B cell (primary cell): ENCODE measurements around the gene PTMS. TPM values are rescaled to one million over a fixed set of nuclear protein-coding genes. Genes with fewer than 3 reads are reported as not detected.

Source experiments
- ATAC-seq: fragments of 200-7000 bp; cut with Tn5 transposase; one replicate; pipeline ENCODE4 v1.10.0; 2021; ENCODE audit warnings: low read depth, mild to moderate bottlenecking, moderate number of reproducible peaks, moderate library complexity
- CTCF ChIA-PET: fragments of 350-600 bp; sonication (Branson Sonifier 250); formaldehyde crosslinking; loops from one replicate; lab custom pipeline; 2021; ENCODE audit warnings: antibody characterized with exemption, inconsistent platforms; lab: Charles Lee
- POLR2A ChIA-PET: fragments of 350-600 bp; sonication (Branson Sonifier 250); formaldehyde crosslinking; loops from one replicate; lab custom pipeline; 2021; ENCODE audit warnings: antibody characterized with exemption; lab: Charles Lee
- DNase-seq: peaks from one replicate; pipeline ENCODE4 v3.0.0; 2013
- H2AFZ ChIP-seq: 2 replicates; pipeline ENCODE4 v1.6.1; 2012; ENCODE audit warnings: mild to moderate bottlenecking, low read depth, low read length; ENCODE audit not compliant: insufficient read depth, poor library complexity, severe bottlenecking
- H3K27ac ChIP-seq, 2 donors: 1 replicate in 1 of 2; 2 replicates in 1 of 2; pipeline ENCODE4 v1.5.1; 2012 to 2013; ENCODE audit warnings: low read length in 2 of 2, mild to moderate bottlenecking in 2 of 2, moderate library complexity in 1 of 2
- H3K27me3 ChIP-seq, 4 experiments: fragments of 200-600 bp in 1 of 4; sonication (generic) in 1 of 4; replicated peaks in 1 of 4; 1 replicate in 2 of 4; 2 replicates in 2 of 4; pipeline versions ENCODE4 v1.6.1 to v1.7.0; 2013 to 2016; ENCODE audit warnings: low read length in 3 of 4, mild to moderate bottlenecking in 2 of 4, mixed read lengths in 1 of 4, moderate library complexity in 1 of 4; ENCODE audit not compliant: insufficient read depth in 4 of 4, control insufficient read depth in 3 of 4; ENCODE audit errors: control extremely low read depth in 1 of 4
- H3K36me3 ChIP-seq, 2 experiments: replicated peaks in 1 of 2; 1 replicate in 1 of 2; 2 replicates in 1 of 2; pipeline versions ENCODE4 v1.6.1 to v1.7.1; 2013; ENCODE audit warnings: low read length in 1 of 2; ENCODE audit not compliant: insufficient read depth in 2 of 2, control insufficient read depth in 1 of 2; ENCODE audit errors: control extremely low read depth in 1 of 2, extremely low read depth in 1 of 2
- H3K4me1 ChIP-seq, 2 donors: fragments of 200-600 bp in 1 of 2; sonication (generic) in 1 of 2; 1 replicate in 1 of 2; 2 replicates in 1 of 2; pipeline versions ENCODE4 v1.5.1 to v1.6.1; 2013 to 2017; ENCODE audit warnings: low read length in 2 of 2; ENCODE audit not compliant: control insufficient read depth in 2 of 2, insufficient read depth in 2 of 2
- H3K4me2 ChIP-seq: replicated peaks from 2 replicates; pipeline ENCODE3; 2012; ENCODE audit warnings: mild to moderate bottlenecking, low read depth, low read length; ENCODE audit not compliant: poor library complexity, severe bottlenecking
- H3K4me3 ChIP-seq, 5 experiments: fragments of 200-600 bp in 1 of 5; sonication (generic) in 1 of 5; 1 replicate in 3 of 5; 2 replicates in 2 of 5; pipeline versions ENCODE4 v1.5.1 to v1.7.0; 2011 to 2016; ENCODE audit warnings: low read length in 4 of 5, mild to moderate bottlenecking in 4 of 5, low read depth in 2 of 5, control low read depth in 1 of 5, moderate library complexity in 1 of 5; ENCODE audit not compliant: insufficient read depth in 1 of 5; ENCODE audit errors: control extremely low read depth in 1 of 5, extremely low read depth in 1 of 5
- H3K79me2 ChIP-seq: fragments of 200-600 bp; sonication (generic); one replicate; pipeline ENCODE4 v1.6.0; 2016; ENCODE audit warnings: low read length; ENCODE audit not compliant: control insufficient read depth, insufficient read depth
- H3K9ac ChIP-seq: fragments of 200-600 bp; sonication (generic); 2 replicates; pipeline ENCODE4 v1.6.1; 2017; ENCODE audit warnings: mild to moderate bottlenecking, low read length, moderate library complexity
- H3K9me3 ChIP-seq, 3 donors: one replicate each; pipeline versions ENCODE4 v1.6.1 to v1.7.1; 2013; ENCODE audit warnings: low read length in 2 of 3; ENCODE audit not compliant: control insufficient read depth in 2 of 3, insufficient read depth in 1 of 3; ENCODE audit errors: control extremely low read depth in 1 of 3
- H4K20me1 ChIP-seq: 2 replicates; pipeline ENCODE4 v1.6.0; 2012; ENCODE audit warnings: mild to moderate bottlenecking, low read length; ENCODE audit not compliant: insufficient read depth, control insufficient read depth, poor library complexity, severe bottlenecking
- H3K27ac Mint-ChIP-seq: one replicate; pipeline ENCODE4 v1.8.0; 2021; ENCODE audit warnings: mixed read lengths
- H3K27me3 Mint-ChIP-seq: one replicate; pipeline ENCODE4 v1.8.0; 2021; ENCODE audit warnings: mixed read lengths
- H3K4me1 Mint-ChIP-seq: one replicate; pipeline ENCODE4 v1.8.0; 2021; ENCODE audit warnings: mixed read lengths
- H3K4me3 Mint-ChIP-seq: one replicate; pipeline ENCODE4 v1.8.0; 2021; ENCODE audit warnings: mixed read lengths
- H3K9me3 Mint-ChIP-seq: one replicate; pipeline ENCODE4 v1.8.0; 2022; ENCODE audit warnings: mixed read lengths; ENCODE audit not compliant: insufficient read depth
- CTCF ChIP-seq: fragments of 200-600 bp; IDR thresholded peaks from one replicate; pipeline ENCODE4 v1.8.0; 2022; ENCODE audit warnings: antibody characterized with exemption, mild to moderate bottlenecking
- EZH2 ChIP-seq: IDR thresholded peaks from 2 replicates; pipeline ENCODE4 v1.6.1; 2012; ENCODE audit warnings: borderline replicate concordance, low read depth, mild to moderate bottlenecking, moderate library complexity, low read length; ENCODE audit not compliant: insufficient read depth, poor library complexity, severe bottlenecking
- WGBS: methylation state at CpG from one replicate; pipeline ENCODE4 v1.1.5; 2013; ENCODE audit warnings: missing lambda C conversion rate; ENCODE audit not compliant: insufficient coverage; 5-methylcytosine and 5-hydroxymethylcytosine counted together
- intact Hi-C: fragments of 100-400 bp; cut with micrococcal nuclease; formaldehyde crosslinking; loops from one replicate; pipeline ENCODE4 v1.10.0; 2022
- polyA plus RNA-seq: library from polyadenylated mRNA; depleted of rRNA; stranded (reverse); fragments of >200 nt; gene quantifications from 2 replicates; pipeline ENCODE4 v1.2.3, GENCODE V29; 2012
- total RNA-seq, 2 donors: library from RNA; stranded (reverse); fragments of 120-200 nt in 1 of 2; gene quantifications; 1 replicate in 1 of 2; 2 replicates in 1 of 2; pipeline versions ENCODE4 v1.2.3 to v1.2.4, GENCODE V29; 2013 to 2022

The PTMS gene
- total and polyA plus RNA-seq, 2 donors (not counting 1 experiment from before 2014, with no cell fraction given): 1.0 to 2.1 TPM

GRCh38 chr12:6807170-6807569 is 41.0 kb downstream of the PTMS start:
- no peaks in the 10 kb centered on the region for H4K20me1 ChIP-seq
- ATAC-seq: no peak

GRCh38 chr12:6809056-6809455 is 42.9 kb downstream of the PTMS start:
- no peak overlapping the region for H3K27ac ChIP-seq
- Mint-ChIP-seq H3K27ac (no peak overlapping the region), H3K4me3 (no peak overlapping the region), H3K9me3 (no peaks in the 10 kb centered on the region), H3K4me1 (peaks cover 8% of the 10 kb centered on the region), H3K27me3 (peaks cover 4% of the 10 kb centered on the region)
- no peak overlapping the region for H3K4me3 ChIP-seq
- H3K27me3 ChIP-seq: no peaks in the 10 kb centered on the region
- peaks cover 0 to 9% of the 10 kb centered on the region in 2 donors for H3K4me1 ChIP-seq
- H2AFZ ChIP-seq: no peak overlapping the region
- no peaks in the 10 kb centered on the region for H3K36me3 ChIP-seq
- intact Hi-C loops: no loop called here
- ChIA-PET POLR2A (no interaction called here), CTCF (interaction anchor here (1.8 kb wide), 1 partner anchor 17 kb away, joined by 4 read pairs; no protein-coding TSS in a partner anchor)
- no peak overlapping the region for H3K9ac ChIP-seq
- H4K20me1 ChIP-seq: no peaks in the 10 kb centered on the region
- DNase-seq (no peak), ATAC-seq (no peak)
- H3K9me3 ChIP-seq: no peaks in the 10 kb centered on the region
- TF ChIP-seq CTCF (no peak), EZH2 (no peak)
- no peak overlapping the region for H3K4me2 ChIP-seq
- 93% methylated on average over 10 of the region's 10 CpGs for WGBS
- no peaks in the 10 kb centered on the region for H3K79me2 ChIP-seq

More at GRCh38 chr12:6807170-6807569, 41.0 kb downstream of the PTMS start:
- Histone ChIP-seq H2AFZ (no peak overlapping the region), H3K4me2 (no peak overlapping the region), H3K79me2 (no peaks in the 10 kb centered on the region), H3K9ac (no peak overlapping the region), H3K4me1 (peaks cover 0 to 2% of the 10 kb centered on the region in 2 donors), H3K27ac (no peak overlapping the region), H3K4me3 (no peak overlapping the region), H3K27me3 (peaks cover 0 to 8% (median 0%) of the 10 kb centered on the region in 4 experiments), H3K36me3 (no peaks in the 10 kb centered on the region), H3K9me3 (no peaks in the 10 kb centered on the region)
- H3K27me3 Mint-ChIP-seq: no peaks in the 10 kb centered on the region
- no peaks in the 10 kb centered on the region for H3K9me3 Mint-ChIP-seq
- H3K27ac Mint-ChIP-seq: no peak overlapping the region
- no peak overlapping the region for H3K4me3 Mint-ChIP-seq
- no peak for TF ChIP-seq EZH2
- no peak for TF ChIP-seq CTCF
- ChIA-PET CTCF (no interaction called here), POLR2A (interaction anchor here (0.7 kb wide), 1 partner anchor 98 kb away, joined by 8 read pairs; no protein-coding TSS in a partner anchor)
- peaks cover under 1% of the 10 kb centered on the region for H3K4me1 Mint-ChIP-seq
- WGBS: no CpG with 5 or more reads among the region's 1 CpG
- intact Hi-C loops: no loop called here
- DNase-seq: no peak
